SHP77 (cell line): Measurements from ENCODE around the gene ADRA1B.
A peak's percentile ranks its signal among the peaks of the same experiment; 100 is the strongest.

Experiments
- DNase-seq, 2 experiments: peaks; one replicate each; lab custom pipeline; 2025; lab: John Stamatoyannopoulos, UW

ADRA1B gene

GRCh38 chr5:160018945-160019625 is 102.8 kb downstream of the ADRA1B start:
- DNase-seq, result no peak

- no peak for DNase-seq
Observed at GRCh38 chr5:160020266-160020770, 104.0 kb downstream of the ADRA1B start.

DNA sequence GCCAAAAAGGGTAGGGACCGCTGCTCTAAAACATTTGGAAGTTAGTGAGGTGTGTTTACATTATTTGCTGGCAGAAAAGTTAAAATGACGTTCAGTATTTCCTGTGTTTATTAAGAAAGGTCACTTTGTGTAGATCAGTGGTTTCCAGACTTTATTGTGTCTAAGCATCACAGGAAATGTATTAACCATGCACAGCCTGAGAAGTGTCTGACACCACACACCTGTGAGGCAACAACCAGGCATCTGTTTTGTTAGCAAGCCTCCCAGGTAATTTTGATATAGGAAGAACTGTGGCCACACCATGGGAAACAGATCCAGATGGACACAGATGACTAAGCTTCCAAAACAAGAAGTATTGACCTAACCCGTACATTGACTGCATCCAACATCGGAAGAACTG is 104.7 kb downstream of the ADRA1B start:
- no peak for DNase-seq

DNA sequence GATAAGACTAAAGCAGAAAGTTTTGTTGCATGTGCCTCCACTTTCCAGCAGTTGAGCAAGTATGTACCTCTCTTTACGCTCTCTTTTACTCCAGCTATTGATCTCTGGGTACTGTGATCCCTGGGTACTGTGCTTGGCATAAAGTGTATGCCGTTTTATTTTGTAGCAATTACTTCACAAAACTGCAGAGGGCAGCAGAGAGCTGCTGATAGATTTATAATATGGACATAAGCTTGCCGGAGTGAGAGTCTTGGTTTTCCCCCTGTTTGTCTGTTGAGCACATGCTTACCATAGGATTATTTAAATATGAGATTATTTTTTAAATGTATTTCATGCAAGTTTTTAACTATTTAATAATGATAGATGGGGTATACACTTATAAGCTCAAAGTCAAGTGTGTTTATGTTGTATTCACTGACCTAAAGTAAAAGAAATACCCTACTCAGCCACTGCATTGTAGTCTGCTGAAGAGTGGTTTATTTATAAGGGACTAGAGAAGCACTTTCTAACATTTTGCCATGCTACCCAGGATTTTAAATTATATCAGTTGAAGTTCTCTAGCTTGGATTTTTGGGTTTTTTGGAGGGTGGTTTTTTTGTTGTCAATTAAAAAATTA is 105.7 kb downstream of the ADRA1B start:
- peak; percentile 24 to 58 for DNase-seq
